Left forelimb (tissue), 1 donor: ENCODE results near the gene S100A8.
"Not testable (repeated sequence)": the region's sequence is repeated elsewhere in the genome, so short reads cannot be mapped to it uniquely, and the experiment has no call there.

Experiments
- DNase-seq: peaks from one replicate; pipeline ENCODE4 v3.0.0-alpha.2; 2018; ENCODE audit warnings: low spot score

The S100A8 gene

GRCh38 chr1:153360592-153361479 lies 30.0 kb downstream of the S100A8 start:
- DNase-seq, result no peak

DNA sequence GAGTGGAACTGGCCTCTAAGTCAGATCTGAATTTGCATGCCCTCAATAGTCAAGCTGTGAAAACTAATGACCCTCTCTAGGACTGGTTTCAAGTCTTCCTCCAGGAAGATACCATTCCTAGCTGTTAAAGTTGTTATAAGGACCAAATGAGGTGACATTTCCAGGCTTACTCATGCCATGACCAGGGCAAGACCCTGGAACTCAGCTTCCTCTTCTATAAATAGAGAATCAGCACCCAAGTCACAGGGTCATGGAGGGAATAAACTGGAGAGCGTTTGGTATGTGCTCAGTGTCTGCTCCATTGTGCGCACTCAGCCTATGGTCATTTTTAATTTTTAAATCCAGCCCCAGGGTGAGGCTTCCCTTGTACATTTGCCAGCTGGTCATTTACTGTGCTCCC lies 30.7 kb downstream of the S100A8 start:
- no peak for DNase-seq

- DNase-seq, result no peak
Measured at GRCh38 chr1:153359241-153359640, 31.6 kb downstream of the S100A8 start.

DNA sequence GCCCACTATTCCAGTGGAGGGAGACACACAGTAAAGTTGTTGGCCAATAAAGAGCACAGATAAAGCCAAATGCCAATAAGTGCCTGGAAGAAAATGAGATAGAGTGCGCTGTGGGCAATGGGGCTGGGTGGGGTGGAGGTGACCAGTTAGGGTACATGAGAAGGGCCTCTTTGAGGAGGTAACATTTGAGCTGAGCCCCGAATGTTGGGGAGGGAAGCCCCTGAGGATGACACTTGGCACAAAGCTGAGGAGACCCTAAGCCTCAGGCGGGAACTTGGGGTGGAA lies 32.2 kb downstream of the S100A8 start:
- DNase-seq, result no peak

GRCh38 chr1:153357853-153358690 lies 32.8 kb downstream of the S100A8 start, which contains the start of gene S100A9:
S100A9 (plus strand) TSS chr1:153357854; CDS start chr1:153358284, 430 bp downstream.
- DNase-seq, result no peak

GRCh38 chr1:153357076-153357852 lies 33.6 kb downstream of the S100A8 start:
- DNase-seq, result no peak

- no peak for DNase-seq
Measured at GRCh38 chr1:153356392-153357075, 34.3 kb downstream of the S100A8 start.

DNA sequence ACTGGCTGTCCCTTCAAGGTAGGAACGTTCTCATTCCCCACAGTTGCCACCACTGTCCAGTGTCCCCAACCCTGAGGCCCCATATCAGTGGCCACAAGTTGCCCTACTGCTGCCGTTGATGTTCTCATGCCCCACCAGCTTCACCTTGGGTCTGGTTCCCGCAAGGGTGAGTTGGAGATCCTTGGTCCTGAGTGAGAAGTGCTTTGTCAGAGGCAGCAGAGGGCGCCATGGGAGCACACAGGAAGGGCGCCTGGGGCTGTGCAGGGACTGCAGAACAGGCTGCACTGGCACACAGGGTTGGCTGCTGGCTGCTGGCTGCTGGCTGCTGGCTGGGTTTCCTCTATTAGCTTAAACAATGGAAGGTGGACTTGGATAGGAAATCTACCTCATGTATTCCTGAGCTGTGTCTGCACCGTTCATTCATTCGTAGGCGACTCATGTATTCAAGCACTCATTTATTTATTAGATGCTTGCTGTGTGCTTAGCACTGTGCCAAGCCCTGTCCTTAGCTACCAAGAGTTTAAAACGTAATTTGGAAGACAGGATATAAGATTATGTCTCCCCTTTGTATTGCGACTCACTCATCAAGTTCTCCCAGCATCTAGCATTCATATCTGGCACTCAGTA lies 35.3 kb downstream of the S100A8 start:
- DNase-seq, result no peak

- no peak for DNase-seq
Measured at GRCh38 chr1:153354515-153355193, 36.2 kb downstream of the S100A8 start.

DNA sequence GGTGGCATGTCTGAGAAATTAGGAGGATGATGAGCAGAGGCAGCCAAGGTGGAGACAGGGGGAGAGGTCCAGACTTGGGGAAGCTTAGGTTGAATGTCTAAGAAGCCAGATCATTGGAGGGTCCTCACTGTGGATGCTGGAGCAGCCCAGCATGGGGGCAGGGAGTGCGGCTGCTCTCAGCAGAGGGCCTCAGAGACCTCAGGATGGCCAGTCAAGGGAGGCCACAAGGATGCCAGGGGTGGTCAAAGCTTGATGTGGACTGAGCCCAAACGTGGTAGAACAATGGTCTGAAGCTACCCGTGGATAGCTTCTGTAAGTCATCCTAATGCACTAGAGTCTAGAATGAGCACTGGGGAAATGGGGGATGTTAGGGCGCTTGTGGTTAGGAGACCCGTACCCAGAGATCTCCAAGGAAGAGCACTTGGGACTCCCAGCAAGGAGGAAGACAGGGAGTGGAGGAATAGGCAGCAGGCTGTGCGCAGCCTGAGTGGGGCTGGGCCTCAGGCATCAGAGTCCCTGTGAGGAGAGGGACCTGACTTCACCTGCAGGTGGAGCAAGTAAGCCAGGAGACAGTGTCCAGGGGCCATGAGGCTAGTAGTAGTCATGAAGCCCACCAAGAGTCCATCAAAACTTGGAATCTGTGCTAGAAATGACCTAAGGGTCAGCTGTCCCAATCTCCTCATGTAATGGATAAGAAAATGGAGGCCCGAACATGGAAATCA lies 37.5 kb downstream of the S100A8 start:
- no peak for DNase-seq

- DNase-seq, result no peak
Measured at GRCh38 chr1:153352523-153352922, 38.4 kb downstream of the S100A8 start.

DNA sequence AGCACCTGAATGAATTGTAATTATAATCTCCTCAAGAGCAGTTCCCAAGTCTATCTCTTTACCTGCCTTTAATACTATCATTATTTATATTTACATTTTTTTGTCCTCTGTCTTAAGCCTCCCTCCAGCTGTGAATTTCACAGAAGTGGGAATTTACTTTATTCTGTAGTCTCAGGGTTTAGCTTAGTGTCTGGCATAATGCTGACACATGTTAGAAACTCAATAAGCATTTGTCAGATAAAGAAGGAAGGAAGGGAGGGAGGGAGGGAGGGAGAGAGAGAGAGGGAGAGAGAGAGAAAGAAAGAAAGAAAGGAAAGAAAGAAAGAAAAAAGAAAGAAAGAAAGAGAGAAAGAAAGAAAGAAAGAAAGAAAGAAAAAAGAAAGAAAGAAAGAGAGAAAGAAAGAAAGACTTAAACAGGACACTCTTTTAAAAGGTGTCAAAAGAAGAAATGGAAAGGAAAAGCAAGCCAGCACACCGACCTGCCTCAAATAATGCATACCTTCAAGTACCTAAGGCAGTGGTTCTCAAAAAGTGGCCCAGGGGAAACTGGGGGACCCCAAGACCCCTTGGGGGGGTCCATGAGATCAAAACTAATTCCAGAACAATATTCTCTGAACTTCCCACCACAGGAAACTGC lies 40.4 kb downstream of the S100A8 start:
- no peak for DNase-seq

GRCh38 chr1:153349363-153350320 lies 41.2 kb downstream of the S100A8 start:
- DNase-seq, result no peak

DNA sequence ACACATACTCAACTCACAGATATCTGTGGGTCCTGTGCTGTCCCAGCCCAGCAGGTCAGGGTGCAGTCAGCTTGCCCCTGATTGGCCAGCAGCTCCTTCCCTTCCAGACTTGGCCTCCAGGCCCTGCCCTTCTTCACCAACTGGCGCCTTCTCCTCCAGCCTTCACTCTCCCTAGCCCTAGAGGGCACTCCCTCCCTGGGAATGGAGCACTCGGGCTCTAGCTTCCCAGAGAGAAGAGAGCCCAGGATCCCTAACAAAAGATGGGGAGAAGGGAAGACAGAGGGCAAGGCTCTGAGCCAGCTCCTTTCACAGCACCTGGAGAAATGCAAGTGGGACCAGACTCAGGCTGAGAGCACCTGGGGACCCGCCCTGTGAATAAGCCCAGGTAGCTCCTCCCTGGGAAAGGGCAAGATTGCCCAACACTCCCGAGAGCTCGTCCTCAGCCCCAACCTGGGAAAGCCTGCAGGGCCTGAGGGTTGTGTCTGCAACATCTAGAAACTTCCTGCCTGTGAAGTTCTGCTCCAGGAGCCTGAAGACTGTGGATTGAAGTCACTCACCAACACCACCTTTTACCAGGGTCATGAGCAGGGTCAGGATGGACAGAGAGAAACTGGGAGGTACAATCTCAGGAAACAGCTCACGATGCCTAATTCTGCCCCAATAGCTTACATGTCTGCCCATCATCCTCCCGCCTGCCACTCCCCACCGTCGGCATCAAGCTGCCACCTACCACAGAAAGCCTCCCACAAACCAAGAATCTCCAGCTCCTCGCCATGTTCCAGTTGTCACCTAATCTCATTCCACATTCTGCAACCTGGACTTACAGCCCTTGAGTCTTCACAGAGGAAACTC lies 42.1 kb downstream of the S100A8 start, which contains the start of gene PGLYRP4:
TSS of gene PGLYRP4 (minus strand) at position 331 of the 852 bp plus-strand sequence. CDS start 909 bp downstream, outside the sequence.
- no peak for DNase-seq

- no peak for DNase-seq
Measured at GRCh38 chr1:153347856-153348255, 43.0 kb downstream of the S100A8 start.

DNA sequence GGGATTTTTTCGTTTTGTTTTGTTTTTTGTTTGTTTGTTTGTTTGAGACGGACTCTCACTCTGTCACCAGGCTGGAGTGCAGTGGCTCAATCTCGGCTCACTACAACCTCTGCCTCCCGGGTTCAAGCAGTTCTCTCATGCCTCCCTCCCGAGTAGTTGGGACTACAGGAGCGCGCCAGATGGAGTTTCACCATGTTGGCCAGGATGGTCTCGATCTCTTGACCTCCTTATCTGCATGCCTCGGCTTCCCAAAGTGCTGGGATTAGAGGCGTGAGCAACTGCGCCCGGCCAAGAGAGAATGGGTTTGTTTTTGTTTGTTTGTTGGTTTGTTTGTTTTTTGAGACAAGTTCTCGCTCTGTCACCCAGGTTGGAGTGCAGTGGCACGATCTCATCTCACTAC lies 43.8 kb downstream of the S100A8 start:
- DNase-seq, result not testable (repeated sequence)

DNA sequence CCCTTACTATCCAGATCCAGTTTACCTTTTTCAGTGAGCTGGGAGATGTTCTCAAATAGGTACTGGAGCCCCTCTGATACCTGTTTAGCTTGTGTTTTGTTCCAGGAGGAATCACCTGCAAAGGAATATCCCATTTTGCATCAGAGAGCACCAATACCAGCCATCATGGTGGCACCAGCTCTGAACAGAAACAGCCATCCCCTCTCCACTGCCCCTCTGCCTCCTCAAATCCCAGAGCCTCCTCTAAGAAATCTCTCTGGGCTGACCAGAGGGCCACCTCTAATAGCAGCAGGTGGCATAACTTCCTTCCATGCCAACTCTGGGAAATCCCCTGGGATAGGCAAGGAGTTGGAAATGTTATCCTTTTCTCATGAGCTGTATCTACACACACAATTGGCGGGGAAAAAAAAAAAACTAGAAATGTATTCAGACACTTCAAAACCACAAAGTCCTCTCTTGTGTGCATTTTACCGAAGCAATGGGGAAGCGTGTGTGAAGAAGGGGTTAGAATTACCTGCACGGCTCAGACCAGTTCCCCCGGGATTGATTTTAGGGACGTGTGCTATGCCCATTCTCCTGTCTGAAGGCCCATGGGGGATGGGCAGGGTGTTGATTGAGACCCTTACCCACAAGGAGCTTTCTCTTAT lies 44.7 kb downstream of the S100A8 start:
- no peak for DNase-seq
